Fibroblast of mammary gland (primary cell): Measurements from ENCODE around the gene STAT5A.

Experiments used
- DNase-seq: peaks from one replicate; pipeline ENCODE4 v3.0.0-alpha.2; 2010; ENCODE audit warnings: low read depth
- H3K4me3 ChIP-seq: 2 replicates; pipeline ENCODE4 v1.5.1; 2011; ENCODE audit warnings: low read depth, mild to moderate bottlenecking, low read length, moderate library complexity; ENCODE audit not compliant: control insufficient read depth
- CTCF ChIP-seq: conservative IDR thresholded peaks from 2 replicates; pipeline ENCODE4 v1.5.1; 2011; ENCODE audit warnings: low read depth, low read length, inconsistent platforms; ENCODE audit not compliant: control insufficient read depth, insufficient read depth

STAT5A gene

GRCh38 chr17:42270596-42270995, 17.7 kb upstream of the STAT5A start:
- DNase-seq, result peak; percentile 26
- no peak for TF ChIP-seq CTCF
- H3K4me3 ChIP-seq, result no peak overlapping the region

DNA sequence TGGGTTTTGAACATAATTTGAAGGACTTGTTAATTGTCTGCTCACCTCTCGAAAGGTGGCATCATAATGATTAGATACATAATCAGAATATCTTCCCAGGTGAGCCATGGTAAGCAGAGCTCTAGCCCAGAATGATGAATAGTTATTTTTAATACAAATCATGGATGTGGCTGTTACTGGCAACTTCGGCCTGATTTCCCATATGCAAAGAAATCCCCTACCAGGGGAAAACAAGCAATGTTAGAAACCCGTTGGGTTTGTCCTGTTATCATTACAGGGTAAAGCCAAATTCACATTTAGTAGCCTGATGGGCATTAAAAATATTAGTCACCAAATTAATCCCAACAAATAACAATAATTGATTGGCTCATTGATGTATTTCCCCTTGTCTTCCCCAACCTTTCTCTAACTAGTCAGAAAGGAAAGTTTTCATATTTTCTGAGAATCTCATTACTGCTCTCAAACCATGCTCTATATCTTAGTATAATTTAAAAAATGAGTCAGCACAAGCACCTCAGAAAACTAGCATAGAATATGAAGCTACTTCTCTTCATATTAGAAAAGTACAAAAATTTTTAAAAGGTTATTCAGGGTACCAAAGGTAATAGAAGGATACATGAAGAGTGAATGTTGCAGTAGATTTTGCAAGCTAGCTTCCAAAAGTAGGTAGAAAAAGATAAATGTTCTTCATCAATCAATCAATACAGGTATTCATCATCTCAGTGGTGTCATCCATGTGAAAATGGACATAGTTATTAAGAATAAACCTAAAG, 17.1 kb upstream of the STAT5A start:
- no peak for DNase-seq
- TF ChIP-seq CTCF, result no peak
- no peak overlapping the region for H3K4me3 ChIP-seq

DNA sequence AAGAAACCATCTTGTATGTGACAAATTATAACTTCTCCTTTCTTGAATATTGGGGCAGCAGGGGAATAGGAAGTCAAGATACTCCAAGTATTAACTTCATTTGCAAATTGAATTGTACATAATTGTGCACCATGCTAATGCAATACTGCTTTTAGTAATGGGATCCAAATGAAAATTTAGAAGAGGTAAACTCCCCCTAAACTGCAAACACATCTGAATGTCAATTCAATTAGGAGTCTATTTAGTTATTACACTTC, 16.6 kb upstream of the STAT5A start:
- H3K4me3 ChIP-seq, result no peak overlapping the region
- TF ChIP-seq CTCF, result no peak
- no peak for DNase-seq

DNA sequence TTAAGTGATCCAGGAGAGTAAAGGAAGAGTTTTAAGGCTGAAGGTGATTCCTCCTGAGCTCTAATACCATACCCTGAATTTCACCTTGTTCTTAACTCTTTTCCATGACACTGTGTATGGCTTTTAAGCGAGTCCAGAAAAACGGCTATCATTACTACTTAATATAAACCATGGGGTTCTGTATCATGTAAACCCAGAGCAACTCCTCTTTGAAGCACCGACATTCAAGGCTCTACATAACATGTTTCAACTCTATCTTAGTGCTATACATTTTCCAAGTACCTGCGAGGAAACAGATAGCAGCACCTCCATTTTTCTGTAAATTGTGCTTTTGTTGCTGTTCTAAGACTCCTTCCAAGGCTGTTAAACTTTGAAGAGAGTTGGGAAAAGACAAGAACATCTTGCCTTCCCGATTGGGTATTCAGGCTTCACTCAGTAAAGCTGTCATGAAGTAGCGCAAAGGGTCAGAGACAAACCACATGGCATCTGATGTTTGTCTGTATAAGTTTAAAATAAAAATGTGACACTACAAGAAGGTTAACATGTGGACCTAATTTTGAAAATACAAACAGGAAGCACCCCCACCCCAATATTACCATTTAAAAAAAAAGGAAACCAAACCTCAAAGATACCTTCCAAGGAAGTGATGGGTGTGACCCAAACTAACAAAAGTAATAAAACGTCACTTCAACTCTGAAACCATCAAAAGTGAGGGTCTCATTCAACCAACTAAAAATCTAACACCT, 16.0 kb upstream of the STAT5A start:
- DNase-seq, result no peak
- no peak for TF ChIP-seq CTCF
- no peak overlapping the region for H3K4me3 ChIP-seq

- H3K4me3 ChIP-seq, result no peak overlapping the region
- no peak for DNase-seq
- no peak for TF ChIP-seq CTCF
Measured at GRCh38 chr17:42273474-42274252, 14.6 kb upstream of the STAT5A start.

DNA sequence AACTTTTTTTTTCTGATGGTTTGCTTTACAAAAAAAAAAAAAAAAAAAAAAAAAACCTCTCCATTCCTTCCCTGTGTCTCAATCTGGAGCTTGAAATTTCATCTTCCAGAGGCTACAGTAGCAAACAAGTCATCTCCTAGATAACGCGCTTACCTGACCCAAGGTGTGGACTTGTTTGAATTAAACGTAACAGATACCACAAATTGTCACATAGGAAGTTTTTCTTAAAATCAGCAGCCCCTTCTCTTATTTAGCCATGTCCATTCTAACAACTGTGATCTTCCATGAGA, 14.1 kb upstream of the STAT5A start:
- TF ChIP-seq CTCF, result no peak
- DNase-seq, result no peak

More for the DNA sequence above, 14.1 kb upstream of the STAT5A start:
- no peak overlapping the region for H3K4me3 ChIP-seq
